ENCODE data around the gene SLC20A1. TPM values are rescaled to one million over a fixed set of nuclear protein-coding genes. Genes with fewer than 3 reads are reported as not detected.

SLC20A1 gene
- total RNA-seq, 1 donor from 2014 or later, result 9.7 TPM

DNA sequence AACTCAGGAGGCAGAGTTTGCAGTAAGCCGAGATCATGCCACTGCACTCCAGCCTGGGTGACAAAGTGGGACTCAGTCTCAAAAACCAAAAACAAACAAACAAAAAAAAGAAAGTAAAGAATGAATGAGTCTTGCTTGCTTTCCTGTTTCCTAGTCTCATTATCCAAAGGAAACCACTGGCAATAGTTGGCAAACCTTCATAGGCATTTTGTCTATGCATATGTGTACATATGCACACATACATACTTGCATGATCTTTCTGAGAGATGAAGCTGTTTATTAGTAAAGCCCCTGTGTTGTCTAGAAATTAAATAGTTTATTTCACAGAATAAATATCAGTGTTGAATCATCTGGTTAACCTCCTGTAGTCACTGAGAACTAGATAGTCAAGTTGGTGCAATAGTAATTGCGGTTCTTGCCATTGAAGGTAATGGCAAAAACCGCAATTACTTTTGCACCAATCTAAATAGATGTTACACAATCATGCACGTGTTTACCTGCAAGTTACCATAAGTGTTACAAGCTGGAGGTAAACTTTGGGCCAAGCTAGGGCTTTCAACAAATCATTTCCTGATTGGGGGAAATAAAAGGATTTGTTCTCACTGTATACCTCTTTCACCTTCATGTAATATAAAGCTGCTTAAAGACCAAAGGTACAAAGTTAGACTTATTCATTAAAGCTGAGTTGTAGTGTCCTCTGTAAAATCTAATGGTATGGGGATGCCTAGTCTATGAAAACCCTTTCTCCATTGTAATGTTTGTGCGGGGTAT, 24.7 kb downstream of the SLC20A1 start:
- DNase-seq (no peak), ATAC-seq (ENCODE audit: poor library complexity) (no peak)
- intact Hi-C loops (cut with DNase I), result no loop called here

- intact Hi-C loops (cut with DNase I), result no loop called here
- no peak for ATAC-seq (ENCODE audit: poor library complexity)
- DNase-seq, result no peak
Measured at GRCh38 chr2:112671801-112672200, 26.1 kb downstream of the SLC20A1 start.

DNA sequence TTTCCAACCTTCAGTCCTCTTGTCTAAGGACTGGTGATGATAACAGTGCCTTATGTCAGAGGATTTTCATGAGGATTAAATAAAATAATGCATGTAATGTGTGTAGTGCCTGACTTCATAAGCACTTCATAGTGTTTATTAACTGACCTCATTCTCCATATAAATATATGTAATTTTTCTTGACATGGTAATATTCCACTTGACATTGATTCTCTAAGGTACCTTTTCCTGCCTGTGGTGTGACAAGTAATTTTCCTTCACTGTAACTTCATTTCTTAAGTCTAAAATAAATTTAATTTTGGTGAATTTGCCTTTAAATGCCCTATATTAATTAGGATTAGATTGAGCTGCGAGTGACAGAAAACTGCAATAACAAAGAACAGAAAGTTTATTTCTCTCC, 27.3 kb downstream of the SLC20A1 start:
- ATAC-seq (ENCODE audit: poor library complexity) (no peak), DNase-seq (no peak)
- intact Hi-C loops (cut with DNase I), result no loop called here

GRCh38 chr2:112674229-112674628, 28.5 kb downstream of the SLC20A1 start:
- intact Hi-C loops (cut with DNase I), result no loop called here
- peak; percentile 87 for DNase-seq

DNA sequence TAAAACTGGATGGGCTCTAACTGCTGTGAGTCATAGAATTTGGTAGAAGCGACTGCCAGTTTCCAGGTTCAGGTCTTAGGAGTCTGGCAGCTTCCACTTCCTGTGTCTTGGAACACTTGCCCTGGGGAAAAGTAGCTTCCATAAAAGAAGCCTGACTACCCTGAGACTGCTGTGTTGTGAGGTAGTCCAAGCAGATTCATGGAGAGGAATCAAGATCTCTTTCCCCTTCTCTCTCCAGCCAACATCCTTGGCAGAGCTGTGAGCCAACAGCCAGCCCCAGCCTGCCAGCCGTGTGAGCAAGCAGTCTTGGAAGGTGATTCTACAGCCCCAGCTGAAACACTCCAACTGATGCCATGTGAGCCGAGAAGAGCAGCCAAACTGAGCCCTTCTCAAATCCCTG, 33.7 kb downstream of the SLC20A1 start:
- ATAC-seq (ENCODE audit: poor library complexity) (peak; percentile 25), DNase-seq (no peak)
- intact Hi-C loops (cut with DNase I), result no loop called here

More at GRCh38 chr2:112674229-112674628, 28.5 kb downstream of the SLC20A1 start:
- peak; percentile 71 for ATAC-seq (ENCODE audit: poor library complexity)

- intact Hi-C loops (cut with DNase I), result no loop called here
- no peak for ATAC-seq (ENCODE audit: poor library complexity)
Measured at GRCh38 chr2:112680666-112681101, 34.9 kb downstream of the SLC20A1 start.

DNA sequence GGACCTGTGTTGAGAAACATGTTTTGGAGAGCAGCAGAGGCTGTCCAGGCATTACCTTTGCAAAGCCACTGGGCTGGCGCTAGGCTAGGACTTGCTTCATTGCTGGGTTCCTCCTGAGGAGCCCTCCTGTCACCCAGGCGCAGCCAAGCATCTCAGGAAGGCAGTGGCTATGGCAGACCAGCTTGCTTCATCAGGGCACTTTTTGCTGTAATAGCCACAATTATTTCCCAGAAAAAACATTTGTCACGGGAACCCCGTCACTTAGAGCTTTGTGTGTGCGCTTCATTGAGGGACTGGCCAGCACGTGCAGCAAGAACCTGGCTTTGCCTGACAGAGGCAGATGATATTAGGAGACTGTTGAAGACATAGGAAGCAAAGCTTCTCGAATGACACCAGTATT, 36.4 kb downstream of the SLC20A1 start:
- ATAC-seq (ENCODE audit: poor library complexity) (no peak), DNase-seq (no peak)
- intact Hi-C loops (cut with DNase I), result no loop called here

More at GRCh38 chr2:112680666-112681101, 34.9 kb downstream of the SLC20A1 start:
- no peak for DNase-seq

- intact Hi-C loops (cut with DNase I), result no loop called here
- no peak for ATAC-seq (ENCODE audit: poor library complexity)
- no peak for DNase-seq
Measured at GRCh38 chr2:112683550-112684414, 38.0 kb downstream of the SLC20A1 start.

GRCh38 chr2:112684415-112684775, 38.7 kb downstream of the SLC20A1 start:
- DNase-seq (no peak), ATAC-seq (ENCODE audit: poor library complexity) (no peak)
- intact Hi-C loops (cut with DNase I), result no loop called here

- DNase-seq (no peak), ATAC-seq (ENCODE audit: poor library complexity) (no peak)
- intact Hi-C loops (cut with DNase I), result no loop called here
Measured at GRCh38 chr2:112685271-112685884, 39.6 kb downstream of the SLC20A1 start.

GRCh38 chr2:112686348-112687217, 40.8 kb downstream of the SLC20A1 start:
- intact Hi-C loops (cut with DNase I), result no loop called here
- ATAC-seq (ENCODE audit: poor library complexity) (peak; percentile 10), DNase-seq (no peak)

GRCh38 chr2:112687522-112687921, 41.8 kb downstream of the SLC20A1 start:
- intact Hi-C loops (cut with DNase I), result no loop called here
- no peak for DNase-seq
- ATAC-seq (ENCODE audit: poor library complexity), result no peak

DNA sequence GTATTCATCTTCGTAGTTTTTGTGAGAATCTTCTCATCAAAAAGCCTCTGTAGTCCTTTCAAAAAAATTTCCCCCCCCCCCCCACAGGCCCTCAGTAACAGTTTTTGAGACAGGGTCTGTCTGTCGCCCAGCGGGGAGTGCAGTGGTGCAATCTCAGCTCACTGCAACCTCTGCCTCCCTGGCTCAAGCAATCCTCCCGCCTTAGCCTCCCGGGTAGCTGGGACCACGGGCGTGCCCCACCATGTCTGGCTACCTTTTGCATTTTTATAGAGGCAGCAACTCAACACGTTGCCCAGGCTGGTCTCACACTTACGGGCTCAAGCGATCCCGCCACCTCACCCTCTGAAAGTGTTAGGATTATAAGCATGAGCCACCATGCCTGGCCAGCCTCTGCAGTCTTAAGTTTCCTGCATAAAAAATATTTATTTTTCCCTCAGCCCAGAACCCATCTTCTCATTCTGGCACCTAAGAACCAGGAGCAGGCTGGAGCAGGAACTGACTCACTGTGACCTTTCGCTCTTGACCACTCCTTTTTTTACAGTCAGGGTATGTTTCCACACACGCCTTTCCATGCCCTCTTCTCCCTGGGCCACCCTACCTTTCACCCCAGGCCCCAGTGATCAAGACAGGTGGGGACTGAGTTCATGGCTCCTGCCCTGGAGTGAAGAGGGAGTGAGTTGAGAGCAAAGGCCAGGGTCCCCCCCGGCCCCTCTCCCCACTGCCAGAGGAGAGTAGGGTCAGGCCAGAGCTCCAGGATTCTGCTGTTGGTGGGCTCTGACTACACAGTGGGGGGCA, 42.5 kb downstream of the SLC20A1 start:
- intact Hi-C loops (cut with DNase I), result no loop called here

DNA sequence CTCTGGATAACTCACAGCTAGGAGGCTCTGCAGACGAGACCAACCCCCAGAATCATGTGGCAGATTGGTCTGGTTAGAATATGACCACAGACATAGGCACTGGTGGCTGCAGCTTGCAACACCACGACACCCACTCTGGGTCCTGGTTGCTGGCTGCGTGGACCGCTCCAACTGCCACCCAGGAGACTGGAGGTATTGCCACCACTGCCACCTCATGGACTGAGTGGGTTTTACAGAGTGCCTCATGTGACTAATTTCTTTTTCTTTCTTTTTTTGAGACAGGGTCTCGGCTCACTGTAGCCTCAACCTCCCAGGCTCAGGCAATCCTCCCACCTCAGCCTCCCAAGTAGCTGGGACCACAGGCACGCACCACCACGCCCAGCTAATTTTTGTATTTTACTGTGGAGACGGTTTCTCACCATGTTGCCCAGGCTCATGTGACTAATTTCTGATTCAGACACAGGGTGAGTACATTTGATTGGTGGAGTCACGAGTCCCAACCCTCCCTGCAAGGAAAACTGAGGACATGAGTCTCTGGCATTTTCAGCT, 45.2 kb downstream of the SLC20A1 start:
- ATAC-seq (ENCODE audit: poor library complexity), result peak; percentile 85
- peak; percentile 74 for DNase-seq
- intact Hi-C loops (cut with DNase I), result loop anchor here (2.0 kb wide), 1 partner anchor 64 kb away; no protein-coding TSS in a partner anchor

More for the DNA sequence above, 42.5 kb downstream of the SLC20A1 start:
- ATAC-seq (ENCODE audit: poor library complexity), result no peak
- no peak for DNase-seq

- no peak for ATAC-seq (ENCODE audit: poor library complexity)
- DNase-seq, result no peak
- intact Hi-C loops (cut with DNase I), result loop anchor here (2.0 kb wide), 1 partner anchor 65 kb away; no protein-coding TSS in a partner anchor
Measured at GRCh38 chr2:112691881-112692281, 46.1 kb downstream of the SLC20A1 start.

DNA sequence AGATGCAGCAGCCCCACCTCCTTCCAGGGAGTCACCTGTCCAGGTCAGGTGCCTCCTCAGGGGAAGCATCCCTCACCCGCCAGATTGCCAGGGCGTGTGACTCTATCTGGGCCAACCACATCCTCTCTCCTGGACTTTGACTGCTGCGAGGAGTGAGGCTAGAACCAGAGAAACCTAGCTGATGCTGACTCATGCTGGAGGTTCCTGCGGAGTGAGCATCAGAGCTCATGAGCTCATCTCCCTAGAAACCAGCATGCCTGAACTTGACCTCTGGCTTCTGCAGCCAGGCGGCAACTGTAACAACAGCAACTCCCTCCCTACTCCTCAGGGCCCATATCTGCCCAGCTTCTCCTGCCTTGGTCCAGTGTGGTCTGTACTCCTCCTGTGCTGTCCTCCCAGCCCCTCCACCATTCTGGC, 46.8 kb downstream of the SLC20A1 start:
- peak; percentile 49 for DNase-seq
- ATAC-seq (ENCODE audit: poor library complexity), result peak; percentile 58
- intact Hi-C loops (cut with DNase I), result no loop called here

DNA sequence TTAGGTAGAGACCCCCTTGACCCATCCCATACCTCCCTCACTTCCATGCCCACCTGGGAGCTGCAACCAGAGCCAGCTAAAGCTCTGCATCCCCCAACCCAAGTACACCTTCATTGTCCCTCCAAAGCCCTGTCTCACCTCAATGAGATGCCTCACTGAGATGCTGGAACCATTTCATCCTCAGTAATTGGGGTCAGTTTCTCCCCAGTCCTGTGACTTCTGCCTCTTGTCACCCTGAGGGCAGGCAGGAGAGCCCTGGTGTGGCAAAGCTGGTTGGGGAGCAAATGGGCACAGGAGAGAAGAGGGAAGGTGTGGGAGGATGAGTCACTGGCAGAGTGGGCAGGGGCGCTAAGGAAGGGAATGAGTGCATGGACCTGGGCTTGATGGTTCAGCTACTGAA, 47.2 kb downstream of the SLC20A1 start:
- no peak for DNase-seq
- intact Hi-C loops (cut with DNase I), result no loop called here

More for the DNA sequence above, 47.2 kb downstream of the SLC20A1 start:
- ATAC-seq (ENCODE audit: poor library complexity), result no peak
